H1 (cell line): ENCODE data around the gene AWAT2. TPM values are rescaled to one million over a fixed set of nuclear protein-coding genes. Genes with fewer than 3 reads are reported as not detected.
"Not testable (repeated sequence)": the region's sequence is repeated elsewhere in the genome, so short reads cannot be mapped to it uniquely, and the experiment has no call there.

ENCODE experiments used
- CTCF ChIA-PET: fragments of 300-600 bp; sonication (Branson Sonifier 250); formaldehyde crosslinking; loops from one replicate; lab custom pipeline; 2021; ENCODE audit not compliant: partially characterized antibody; lab: Charles Lee
- POLR2A ChIA-PET: fragments of 300-600 bp; sonication (Branson Sonifier 250); formaldehyde crosslinking; loops from one replicate; lab custom pipeline; 2021; ENCODE audit warnings: inconsistent platforms; ENCODE audit not compliant: partially characterized antibody; lab: Charles Lee
- DNase-seq, 2 experiments: peaks; one replicate each; pipeline versions ENCODE4 v3.0.0 to v3.0.0-alpha.2; 2010 to 2022; ENCODE audit warnings: low spot score in 2 of 2, low read depth in 1 of 2, mixed read lengths in 1 of 2
- FAIRE-seq: peaks from 2 replicates; lab custom pipeline; 2011; peaks lifted over from hg19 to GRCh38; lab: Jason Lieb, UNC
- H2AFZ ChIP-seq: 2 replicates; pipeline ENCODE4 v1.8.1; 2012; ENCODE audit warnings: low read length, inconsistent platforms
- H2AK5ac ChIP-seq: 2 replicates; pipeline ENCODE4 v1.6.1; 2013; ENCODE audit warnings: low read depth, low read length
- H2BK120ac ChIP-seq: replicated peaks from 2 replicates; pipeline ENCODE3; 2013; ENCODE audit warnings: low read depth, low read length, inconsistent platforms
- H2BK12ac ChIP-seq: 2 replicates; pipeline ENCODE4 v1.6.1; 2013; ENCODE audit warnings: low read depth, low read length
- H2BK15ac ChIP-seq: 2 replicates; pipeline ENCODE4 v1.6.1; 2013; ENCODE audit warnings: low read length
- H2BK20ac ChIP-seq: 2 replicates; pipeline ENCODE4 v1.6.1; 2013; ENCODE audit warnings: low read length
- H2BK5ac ChIP-seq: 2 replicates; pipeline ENCODE4 v1.6.1; 2013; ENCODE audit warnings: low read depth, low read length
- H3K14ac ChIP-seq: 2 replicates; pipeline ENCODE4 v1.6.1; 2013; ENCODE audit warnings: inconsistent platforms; ENCODE audit not compliant: insufficient read length
- H3K18ac ChIP-seq: 2 replicates; pipeline ENCODE4 v1.6.1; 2013; ENCODE audit warnings: low read length; ENCODE audit errors: extremely low read depth
- H3K23ac ChIP-seq: 2 replicates; pipeline ENCODE4 v1.6.1; 2013; ENCODE audit warnings: inconsistent platforms; ENCODE audit not compliant: insufficient read length
- H3K23me2 ChIP-seq: 2 replicates; pipeline ENCODE4 v1.6.1; 2013; ENCODE audit warnings: low read depth, low read length
- H3K27ac ChIP-seq: 2 replicates; pipeline ENCODE4 v1.6.1; 2011; ENCODE audit warnings: low read depth, low read length, inconsistent platforms
- H3K27me3 ChIP-seq, 4 experiments: replicated peaks in 1 of 4; 1 replicate in 1 of 4; 2 replicates in 3 of 4; pipeline versions ENCODE4 v1.6.1 to v1.8.1; 2011 to 2013; ENCODE audit warnings: low read length in 3 of 4, mild to moderate bottlenecking in 3 of 4, inconsistent platforms in 2 of 4, mixed read lengths in 2 of 4, moderate library complexity in 1 of 4; ENCODE audit not compliant: control insufficient read depth in 3 of 4, insufficient read depth in 3 of 4; ENCODE audit errors: extremely low read depth in 1 of 4
- H3K36me3 ChIP-seq, 4 experiments: 2 replicates each; pipeline versions ENCODE4 v1.6.1 to v1.8.1; 2011 to 2013; ENCODE audit warnings: mild to moderate bottlenecking in 4 of 4, low read length in 3 of 4, moderate library complexity in 2 of 4, control low read depth in 1 of 4, inconsistent platforms in 1 of 4; ENCODE audit not compliant: insufficient read depth in 4 of 4, control insufficient read depth in 2 of 4
- H3K4ac ChIP-seq: replicated peaks from 2 replicates; pipeline ENCODE3; 2013; ENCODE audit warnings: low read length, low read depth, mixed read lengths, inconsistent platforms; ENCODE audit not compliant: insufficient read length
- H3K4me1 ChIP-seq, 4 experiments: replicated peaks in 1 of 4; 1 replicate in 1 of 4; 2 replicates in 3 of 4; pipeline versions ENCODE4 v1.6.1 to v1.8.1; 2011 to 2013; ENCODE audit warnings: low read length in 3 of 4, inconsistent platforms in 2 of 4, mixed read lengths in 1 of 4; ENCODE audit not compliant: insufficient read depth in 4 of 4, control insufficient read depth in 3 of 4
- H3K4me2 ChIP-seq, 2 experiments: 2 replicates each; pipeline versions ENCODE4 v1.6.1 to v1.8.1; 2011 to 2013; ENCODE audit warnings: low read depth in 2 of 2, low read length in 2 of 2, control low read depth in 1 of 2, inconsistent platforms in 1 of 2, mild to moderate bottlenecking in 1 of 2; ENCODE audit not compliant: insufficient read depth in 1 of 2
- H3K4me3 ChIP-seq, 4 experiments: fragments of 200-600, 300-600 bp in 1 of 4; sonication (generic), shearing (Covaris generic), sonication (Bioruptor Twin) in 1 of 4; 2 replicates each; pipeline versions ENCODE4 v1.5.1 to v1.8.1; 2011 to 2016; ENCODE audit warnings: low read length in 4 of 4, low read depth in 3 of 4, control low read depth in 2 of 4, inconsistent platforms in 2 of 4, mild to moderate bottlenecking in 2 of 4, mixed read lengths in 1 of 4, moderate library complexity in 1 of 4; ENCODE audit not compliant: insufficient read depth in 2 of 4; ENCODE audit errors: extremely low read depth in 1 of 4
- H3K56ac ChIP-seq: replicated peaks from 2 replicates; pipeline ENCODE3; 2013; ENCODE audit warnings: low read depth, mild to moderate bottlenecking, mixed read lengths, low read length, inconsistent platforms; ENCODE audit not compliant: insufficient read length
- H3K79me1 ChIP-seq: 2 replicates; pipeline ENCODE4 v1.6.1; 2013; ENCODE audit warnings: low read depth, low read length, control low read depth
- H3K79me2 ChIP-seq, 2 experiments: 2 replicates each; pipeline versions ENCODE4 v1.6.1 to v1.8.1; 2012 to 2013; ENCODE audit warnings: low read length in 2 of 2, mild to moderate bottlenecking in 2 of 2, inconsistent platforms in 1 of 2; ENCODE audit not compliant: insufficient read depth in 2 of 2, control insufficient read depth in 1 of 2
- H3K9ac ChIP-seq, 4 experiments: replicated peaks in 1 of 4; 1 replicate in 1 of 4; 2 replicates in 3 of 4; pipeline versions ENCODE4 v1.6.1 to v1.8.1; 2011 to 2013; ENCODE audit warnings: low read depth in 3 of 4, low read length in 3 of 4, control low read depth in 2 of 4, mild to moderate bottlenecking in 2 of 4, moderate library complexity in 2 of 4, inconsistent platforms in 1 of 4; ENCODE audit errors: extremely low read depth in 1 of 4
- H3K9me3 ChIP-seq, 2 experiments: 2 replicates each; pipeline versions ENCODE4 v1.6.1 to v1.8.1; 2012 to 2013; ENCODE audit warnings: mild to moderate bottlenecking in 2 of 2, moderate library complexity in 2 of 2, control low read depth in 1 of 2, inconsistent platforms in 1 of 2, low read depth in 1 of 2, low read length in 1 of 2, mixed read lengths in 1 of 2; ENCODE audit not compliant: insufficient read depth in 2 of 2
- H4K20me1 ChIP-seq, 2 experiments: replicated peaks in 1 of 2; 2 replicates each; pipeline versions ENCODE3 to v1.8.1; 2011 to 2013; ENCODE audit warnings: inconsistent platforms in 2 of 2, low read length in 2 of 2, mild to moderate bottlenecking in 1 of 2; ENCODE audit not compliant: insufficient read depth in 2 of 2, control insufficient read depth in 1 of 2
- H4K5ac ChIP-seq: 2 replicates; pipeline ENCODE4 v1.6.1; 2013; ENCODE audit warnings: low read length, low read depth, mixed read lengths, inconsistent platforms; ENCODE audit not compliant: insufficient read length
- H4K8ac ChIP-seq: 2 replicates; pipeline ENCODE4 v1.8.0; 2013; ENCODE audit warnings: mild to moderate bottlenecking, moderate library complexity, low read length, inconsistent platforms; ENCODE audit not compliant: insufficient read depth; ENCODE audit errors: extremely low read depth
- H4K91ac ChIP-seq: replicated peaks from 2 replicates; pipeline ENCODE3; 2013; ENCODE audit warnings: low read length, mixed read lengths, inconsistent platforms; ENCODE audit not compliant: insufficient read length
- ASH2L ChIP-seq: fragments of 200-600, 300-600 bp; sonication (generic); IDR thresholded peaks from one replicate; pipeline ENCODE4 v1.7.1; 2017; ENCODE audit warnings: low read length
- BACH1 ChIP-seq: IDR thresholded peaks from 2 replicates; pipeline ENCODE4 v1.6.1; 2012; ENCODE audit warnings: low read length, improper control_type of control experiment
- BRCA1 ChIP-seq: IDR thresholded peaks from 2 replicates; pipeline ENCODE4 v1.6.1; 2012; ENCODE audit warnings: low read depth, low read length, improper control_type of control experiment
- CBX5 ChIP-seq: fragments of 300-800, 300-1000 bp; sonication (generic); IDR thresholded peaks from 2 replicates; pipeline ENCODE4 v1.7.1; 2016; ENCODE audit warnings: antibody characterized with exemption, low read length, low read depth
- RFX5 ChIP-seq: IDR thresholded peaks from 2 replicates; pipeline ENCODE4 v1.6.1; 2011; ENCODE audit warnings: low read depth, low read length, improper control_type of control experiment, borderline replicate concordance
- RXRA ChIP-seq: IDR thresholded peaks from 2 replicates; pipeline ENCODE4 v1.6.1; 2011; ENCODE audit warnings: low read depth, mild to moderate bottlenecking, low read length, moderate library complexity; ENCODE audit not compliant: insufficient read depth
- polyA plus RNA-seq, 7 experiments: library from polyadenylated mRNA; depleted of rRNA in 3 of 7; stranded (reverse) in 5 of 7; unstranded in 2 of 7; fragments of >200 nt in 5 of 7; fragments of 200-250 nt in 2 of 7; gene quantifications; 1 replicate in 5 of 7; 2 replicates in 1 of 7; 4 replicates in 1 of 7; pipeline versions ENCODE4 v1.2.1 to v1.2.3, GENCODE V29; 2011 to 2013; ENCODE audit warnings: missing spikeins in 2 of 7, mixed read lengths in 2 of 7
- total RNA-seq: library from RNA; stranded (reverse); fragmentation: NEBNext Ultra II Directional; extraction: Animal tissue kit (Norgen Biotek cat#: 25700); gene quantifications from 2 replicates; pipeline ENCODE4 v1.2.1, GENCODE V29; 2021

Gene AWAT2
- total and polyA plus RNA-seq, 2 of the 8 experiments (the other 6 are each of a cell fraction or from before 2014, with no cell fraction given), result not detected

DNA sequence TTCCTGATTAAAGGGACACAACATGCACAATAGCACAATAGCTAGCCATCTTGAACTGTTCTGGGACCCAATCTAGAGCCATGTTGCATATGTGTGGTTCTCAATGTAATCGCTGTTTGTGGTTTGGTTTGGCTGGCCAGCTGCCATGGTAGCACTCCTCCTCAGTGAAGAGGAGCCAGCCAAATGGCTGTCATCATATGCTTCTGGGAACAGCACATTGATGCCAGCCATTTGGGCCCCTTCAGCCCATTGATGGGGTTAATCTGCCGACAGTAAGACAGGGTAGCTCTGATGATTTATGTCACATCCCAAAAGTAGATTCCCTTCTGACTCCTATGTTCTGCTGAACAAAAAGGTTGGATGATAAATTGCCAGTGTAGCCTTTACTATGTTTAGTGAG, 48.5 kb downstream of the AWAT2 start (continued):
- no peak for TF ChIP-seq RFX5
- no peak for TF ChIP-seq BACH1
- TF ChIP-seq BRCA1, result no peak
- no peak for TF ChIP-seq CBX5
- no peak for TF ChIP-seq ASH2L
- no peak for TF ChIP-seq RXRA

DNA sequence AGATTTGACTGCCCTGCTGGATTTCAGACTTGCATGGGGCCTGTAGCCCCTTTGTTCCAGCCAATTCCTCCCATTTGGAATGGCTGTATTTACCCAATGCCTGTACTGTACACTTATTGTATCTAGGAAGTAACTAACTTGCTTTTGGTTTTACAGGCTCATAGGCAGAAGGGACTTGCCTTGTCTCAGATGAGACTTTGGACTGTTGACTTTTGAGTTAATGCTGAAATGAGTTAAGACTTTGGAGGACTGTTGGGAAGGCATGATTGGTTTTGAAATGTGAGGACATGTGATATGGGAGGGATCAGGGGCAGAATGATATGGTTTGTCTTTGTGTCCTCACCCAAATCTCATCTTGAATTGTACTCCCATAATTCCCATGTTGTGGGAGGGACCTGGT, 51.4 kb downstream of the AWAT2 start:
- H2BK12ac ChIP-seq, H3K18ac ChIP-seq, H3K4me1 ChIP-seq, H3K79me2 ChIP-seq, CTCF ChIA-PET, H2AK5ac ChIP-seq, H4K5ac ChIP-seq, H3K14ac ChIP-seq, H3K9ac ChIP-seq, H3K23me2 ChIP-seq, POLR2A ChIA-PET, H2BK120ac ChIP-seq, H4K91ac ChIP-seq, H4K8ac ChIP-seq, H3K9me3 ChIP-seq, H2BK15ac ChIP-seq, H3K23ac ChIP-seq, H3K4me3 ChIP-seq, H3K27me3 ChIP-seq, H2BK5ac ChIP-seq, H3K4me2 ChIP-seq, H4K20me1 ChIP-seq, H3K27ac ChIP-seq, H3K56ac ChIP-seq, H3K79me1 ChIP-seq, DNase-seq, H3K36me3 ChIP-seq, H2BK20ac ChIP-seq, H3K4ac ChIP-seq, H2AFZ ChIP-seq, FAIRE-seq: not testable (repeated sequence)
